ENCODE data around the gene NDUFAF5.
"Not testable (repeated sequence)": the region's sequence is repeated elsewhere in the genome, so short reads cannot be mapped to it uniquely, and the experiment has no call there.

NDUFAF5 gene

GRCh38 chr20:13753436-13754036 lies 31.3 kb upstream of the NDUFAF5 start:
- no peak overlapping the region for H3K4me3 ChIP-seq (ENCODE audit: low read depth, low read length)
- H2AFZ ChIP-seq = no peak overlapping the region
- no peak overlapping the region for H3K27ac ChIP-seq
- H3K36me3 ChIP-seq (ENCODE audit: control insufficient read depth, insufficient read depth, low read length) = no peaks in the 10 kb centered on the region
- no peaks in the 10 kb centered on the region for H3K4me1 ChIP-seq
- H3K9ac ChIP-seq = no peak overlapping the region
- no peak overlapping the region for H3K4me2 ChIP-seq (ENCODE audit: low read length)
- no peaks in the 10 kb centered on the region for H3K79me2 ChIP-seq
- no peak for TF ChIP-seq CTCF (IDR thresholded peaks at IDR 0.05)
- no peaks in the 10 kb centered on the region for H3K27me3 ChIP-seq (ENCODE audit: control insufficient read depth, insufficient read depth, low read length)
- no peaks in the 10 kb centered on the region for H3K9me3 ChIP-seq (ENCODE audit: control insufficient read depth, low read length)

- H3K4me3 ChIP-seq (ENCODE audit: low read depth, low read length) = no peak overlapping the region
- no peak for TF ChIP-seq CTCF (IDR thresholded peaks at IDR 0.05)
- no peaks in the 10 kb centered on the region for H3K4me1 ChIP-seq
- H3K4me2 ChIP-seq (ENCODE audit: low read length) = no peak overlapping the region
- H3K36me3 ChIP-seq (ENCODE audit: control insufficient read depth, insufficient read depth, low read length) = no peaks in the 10 kb centered on the region
- no peaks in the 10 kb centered on the region for H3K27me3 ChIP-seq (ENCODE audit: control insufficient read depth, insufficient read depth, low read length)
- no peak overlapping the region for H2AFZ ChIP-seq
- no peaks in the 10 kb centered on the region for H3K9me3 ChIP-seq (ENCODE audit: control insufficient read depth, low read length)
- no peaks in the 10 kb centered on the region for H3K79me2 ChIP-seq
- no peak overlapping the region for H3K9ac ChIP-seq
- H3K27ac ChIP-seq = no peak overlapping the region
Measured at GRCh38 chr20:13755809-13756208, 29.0 kb upstream of the NDUFAF5 start.

- Histone ChIP-seq H3K4me2 (ENCODE audit: low read length) (no peak overlapping the region), H3K4me3 (ENCODE audit: low read depth, low read length) (no peak overlapping the region), H3K9ac (no peak overlapping the region), H3K36me3 (ENCODE audit: control insufficient read depth, insufficient read depth, low read length) (no peaks in the 10 kb centered on the region), H3K27me3 (ENCODE audit: control insufficient read depth, insufficient read depth, low read length) (no peaks in the 10 kb centered on the region), H3K79me2 (no peaks in the 10 kb centered on the region), H3K27ac (no peak overlapping the region), H2AFZ (no peak overlapping the region), H3K9me3 (ENCODE audit: control insufficient read depth, low read length) (no peaks in the 10 kb centered on the region), H3K4me1 (no peaks in the 10 kb centered on the region)
- TF ChIP-seq CTCF (IDR thresholded peaks at IDR 0.05) = no peak
Measured at GRCh38 chr20:13756551-13756950, 28.3 kb upstream of the NDUFAF5 start.

- H3K4me1 ChIP-seq = no peaks in the 10 kb centered on the region
- H3K27ac ChIP-seq = no peak overlapping the region
- TF ChIP-seq CTCF (IDR thresholded peaks at IDR 0.05) = no peak
- H3K9me3 ChIP-seq (ENCODE audit: control insufficient read depth, low read length) = no peaks in the 10 kb centered on the region
- no peaks in the 10 kb centered on the region for H3K79me2 ChIP-seq
- no peak overlapping the region for H3K4me3 ChIP-seq (ENCODE audit: low read depth, low read length)
- H3K4me2 ChIP-seq (ENCODE audit: low read length) = no peak overlapping the region
- no peak overlapping the region for H2AFZ ChIP-seq
- H3K9ac ChIP-seq = no peak overlapping the region
- H3K36me3 ChIP-seq (ENCODE audit: control insufficient read depth, insufficient read depth, low read length) = no peaks in the 10 kb centered on the region
- no peaks in the 10 kb centered on the region for H3K27me3 ChIP-seq (ENCODE audit: control insufficient read depth, insufficient read depth, low read length)
Measured at GRCh38 chr20:13758884-13759283, 25.9 kb upstream of the NDUFAF5 start.

- not testable (repeated sequence) for H3K27me3 ChIP-seq (ENCODE audit: control insufficient read depth, insufficient read depth, low read length); H3K4me3 ChIP-seq (ENCODE audit: low read depth, low read length); H3K36me3 ChIP-seq (ENCODE audit: control insufficient read depth, insufficient read depth, low read length); H3K27ac ChIP-seq; H3K9me3 ChIP-seq (ENCODE audit: control insufficient read depth, low read length); H3K79me2 ChIP-seq; H3K9ac ChIP-seq; H2AFZ ChIP-seq; H3K4me2 ChIP-seq (ENCODE audit: low read length); H3K4me1 ChIP-seq
Measured at GRCh38 chr20:13760451-13760946, 24.3 kb upstream of the NDUFAF5 start.
